ENCODE data around the gene IL13. TPM values are rescaled to one million over a fixed set of nuclear protein-coding genes. Genes with fewer than 3 reads are reported as not detected.
"Not testable (repeated sequence)": the region's sequence is repeated elsewhere in the genome, so short reads cannot be mapped to it uniquely, and the experiment has no call there.

IL13 gene
- not detected for polyA plus RNA-seq (2013, experiment 1 of 4)
- polyA plus RNA-seq (2013, experiment 2 of 4), result not detected
- polyA plus RNA-seq (2013, experiment 3 of 4), result not detected
- not detected for polyA plus RNA-seq (2013, experiment 4 of 4)

GRCh38 chr5:132657676-132658380 lies at the start of gene IL13:
Gene IL13 (plus strand): TSS chr5:132658173. CDS start chr5:132658187, 14 bp downstream.
- Histone ChIP-seq H3K4me1 (ENCODE audit: control insufficient read depth, insufficient read depth, low read length) (no peaks in the 10 kb centered on the region), H3K4me3 (ENCODE audit: insufficient read depth, low read depth, low read length) (no peak within 1 kb of the TSS), H3K9me3 (ENCODE audit: control insufficient read depth, low read length) (no peaks in the 10 kb centered on the region), H3K36me3 (ENCODE audit: control insufficient read depth, insufficient read depth, low read length) (no peaks in the 10 kb centered on the region), H3K27me3 (ENCODE audit: control insufficient read depth, insufficient read depth, low read length, poor library complexity, severe bottlenecking) (peaks cover 33% of the 10 kb centered on the region), H3K27ac (ENCODE audit: insufficient read depth, low read depth, low read length, poor library complexity, severe bottlenecking) (no peak within 1 kb of the TSS)
- WGBS, 2 experiments, result 93 to 95% methylated on average over 12 of the region's 12 CpGs

GRCh38 chr5:132611965-132612364 lies 46.0 kb upstream of the IL13 start:
- H3K4me1 ChIP-seq (ENCODE audit: control insufficient read depth, insufficient read depth, low read length), result no peaks in the 10 kb centered on the region
- H3K4me3 ChIP-seq (ENCODE audit: insufficient read depth, low read depth, low read length), result no peak overlapping the region
- no peak overlapping the region for H3K27ac ChIP-seq (ENCODE audit: insufficient read depth, low read depth, low read length, poor library complexity, severe bottlenecking)
- peaks cover 19% of the 10 kb centered on the region for H3K36me3 ChIP-seq (ENCODE audit: control insufficient read depth, insufficient read depth, low read length)
- WGBS, 2 experiments, result 96 to 100% methylated on average over 2 of the region's 2 CpGs
- H3K9me3 ChIP-seq (ENCODE audit: control insufficient read depth, low read length), result no peaks in the 10 kb centered on the region
- no peaks in the 10 kb centered on the region for H3K27me3 ChIP-seq (ENCODE audit: control insufficient read depth, insufficient read depth, low read length, poor library complexity, severe bottlenecking)

GRCh38 chr5:132612846-132613245 lies 45.1 kb upstream of the IL13 start:
- Histone ChIP-seq H3K27ac (ENCODE audit: insufficient read depth, low read depth, low read length, poor library complexity, severe bottlenecking) (no peak overlapping the region), H3K27me3 (ENCODE audit: control insufficient read depth, insufficient read depth, low read length, poor library complexity, severe bottlenecking) (no peaks in the 10 kb centered on the region), H3K4me3 (ENCODE audit: insufficient read depth, low read depth, low read length) (no peak overlapping the region), H3K9me3 (ENCODE audit: control insufficient read depth, low read length) (no peaks in the 10 kb centered on the region), H3K36me3 (ENCODE audit: control insufficient read depth, insufficient read depth, low read length) (peaks cover 23% of the 10 kb centered on the region), H3K4me1 (ENCODE audit: control insufficient read depth, insufficient read depth, low read length) (no peaks in the 10 kb centered on the region)
- 94 to 100% methylated on average over 1 of the region's 1 CpG for WGBS, 2 experiments

- Histone ChIP-seq H3K27ac (ENCODE audit: insufficient read depth, low read depth, low read length, poor library complexity, severe bottlenecking) (no peak overlapping the region), H3K4me1 (ENCODE audit: control insufficient read depth, insufficient read depth, low read length) (no peaks in the 10 kb centered on the region), H3K27me3 (ENCODE audit: control insufficient read depth, insufficient read depth, low read length, poor library complexity, severe bottlenecking) (no peaks in the 10 kb centered on the region), H3K9me3 (ENCODE audit: control insufficient read depth, low read length) (no peaks in the 10 kb centered on the region), H3K36me3 (ENCODE audit: control insufficient read depth, insufficient read depth, low read length) (peaks cover 5% of the 10 kb centered on the region), H3K4me3 (ENCODE audit: insufficient read depth, low read depth, low read length) (no peak overlapping the region)
Measured at GRCh38 chr5:132621699-132622098, 36.3 kb upstream of the IL13 start.

- no peaks in the 10 kb centered on the region for H3K4me1 ChIP-seq (ENCODE audit: control insufficient read depth, insufficient read depth, low read length)
- no peak overlapping the region for H3K27ac ChIP-seq (ENCODE audit: insufficient read depth, low read depth, low read length, poor library complexity, severe bottlenecking)
- no peaks in the 10 kb centered on the region for H3K27me3 ChIP-seq (ENCODE audit: control insufficient read depth, insufficient read depth, low read length, poor library complexity, severe bottlenecking)
- H3K36me3 ChIP-seq (ENCODE audit: control insufficient read depth, insufficient read depth, low read length), result peaks cover 3% of the 10 kb centered on the region
- H3K4me3 ChIP-seq (ENCODE audit: insufficient read depth, low read depth, low read length), result no peak overlapping the region
- H3K9me3 ChIP-seq (ENCODE audit: control insufficient read depth, low read length), result no peaks in the 10 kb centered on the region
Measured at GRCh38 chr5:132622608-132623007, 35.4 kb upstream of the IL13 start.

- no peaks in the 10 kb centered on the region for H3K9me3 ChIP-seq (ENCODE audit: control insufficient read depth, low read length)
- no peak overlapping the region for H3K27ac ChIP-seq (ENCODE audit: insufficient read depth, low read depth, low read length, poor library complexity, severe bottlenecking)
- H3K4me3 ChIP-seq (ENCODE audit: insufficient read depth, low read depth, low read length), result no peak overlapping the region
- no peaks in the 10 kb centered on the region for H3K4me1 ChIP-seq (ENCODE audit: control insufficient read depth, insufficient read depth, low read length)
- H3K36me3 ChIP-seq (ENCODE audit: control insufficient read depth, insufficient read depth, low read length), result no peaks in the 10 kb centered on the region
- 94 to 98% methylated on average over 2 of the region's 2 CpGs for WGBS, 2 experiments
- H3K27me3 ChIP-seq (ENCODE audit: control insufficient read depth, insufficient read depth, low read length, poor library complexity, severe bottlenecking), result no peaks in the 10 kb centered on the region
Measured at GRCh38 chr5:132627470-132627869, 30.5 kb upstream of the IL13 start.

- 92 to 95% methylated on average over 2 of the region's 2 CpGs for WGBS, 2 experiments
- no peak overlapping the region for H3K27ac ChIP-seq (ENCODE audit: insufficient read depth, low read depth, low read length, poor library complexity, severe bottlenecking)
- no peaks in the 10 kb centered on the region for H3K27me3 ChIP-seq (ENCODE audit: control insufficient read depth, insufficient read depth, low read length, poor library complexity, severe bottlenecking)
- no peaks in the 10 kb centered on the region for H3K9me3 ChIP-seq (ENCODE audit: control insufficient read depth, low read length)
- H3K4me1 ChIP-seq (ENCODE audit: control insufficient read depth, insufficient read depth, low read length), result no peaks in the 10 kb centered on the region
- no peaks in the 10 kb centered on the region for H3K36me3 ChIP-seq (ENCODE audit: control insufficient read depth, insufficient read depth, low read length)
- no peak overlapping the region for H3K4me3 ChIP-seq (ENCODE audit: insufficient read depth, low read depth, low read length)
Measured at GRCh38 chr5:132628814-132629213, 29.2 kb upstream of the IL13 start.

- H3K36me3 ChIP-seq (ENCODE audit: control insufficient read depth, insufficient read depth, low read length), result no peaks in the 10 kb centered on the region
- WGBS, 2 experiments, result 95 to 98% methylated on average over 5 of the region's 5 CpGs
- no peak overlapping the region for H3K4me3 ChIP-seq (ENCODE audit: insufficient read depth, low read depth, low read length)
- no peak overlapping the region for H3K27ac ChIP-seq (ENCODE audit: insufficient read depth, low read depth, low read length, poor library complexity, severe bottlenecking)
- H3K27me3 ChIP-seq (ENCODE audit: control insufficient read depth, insufficient read depth, low read length, poor library complexity, severe bottlenecking), result no peaks in the 10 kb centered on the region
- H3K4me1 ChIP-seq (ENCODE audit: control insufficient read depth, insufficient read depth, low read length), result no peaks in the 10 kb centered on the region
- H3K9me3 ChIP-seq (ENCODE audit: control insufficient read depth, low read length), result no peaks in the 10 kb centered on the region
Measured at GRCh38 chr5:132629230-132629944, 28.6 kb upstream of the IL13 start.

- WGBS, 2 experiments, result 89 to 100% methylated on average over 2 to 3 of the region's 4 CpGs
- H3K27me3 ChIP-seq (ENCODE audit: control insufficient read depth, insufficient read depth, low read length, poor library complexity, severe bottlenecking); H3K27ac ChIP-seq (ENCODE audit: insufficient read depth, low read depth, low read length, poor library complexity, severe bottlenecking); H3K4me1 ChIP-seq (ENCODE audit: control insufficient read depth, insufficient read depth, low read length); H3K4me3 ChIP-seq (ENCODE audit: insufficient read depth, low read depth, low read length); H3K9me3 ChIP-seq (ENCODE audit: control insufficient read depth, low read length): not testable (repeated sequence)
- peaks cover 10% of the 10 kb centered on the region for H3K36me3 ChIP-seq (ENCODE audit: control insufficient read depth, insufficient read depth, low read length)
Measured at GRCh38 chr5:132633587-132633986, 24.4 kb upstream of the IL13 start.

- no peaks in the 10 kb centered on the region for H3K27me3 ChIP-seq (ENCODE audit: control insufficient read depth, insufficient read depth, low read length, poor library complexity, severe bottlenecking)
- H3K4me1 ChIP-seq (ENCODE audit: control insufficient read depth, insufficient read depth, low read length), result no peaks in the 10 kb centered on the region
- no peak overlapping the region for H3K4me3 ChIP-seq (ENCODE audit: insufficient read depth, low read depth, low read length)
- no peak overlapping the region for H3K27ac ChIP-seq (ENCODE audit: insufficient read depth, low read depth, low read length, poor library complexity, severe bottlenecking)
- peaks cover 30% of the 10 kb centered on the region for H3K36me3 ChIP-seq (ENCODE audit: control insufficient read depth, insufficient read depth, low read length)
- 89 to 100% methylated on average over 3 to 4 of the region's 4 CpGs for WGBS, 2 experiments
- no peaks in the 10 kb centered on the region for H3K9me3 ChIP-seq (ENCODE audit: control insufficient read depth, low read length)
Measured at GRCh38 chr5:132635873-132636272, 22.1 kb upstream of the IL13 start.

Data from ectodermal cell (in vitro differentiated cells).